GM18519 (cell line): Measurements from ENCODE around the gene DRAM2.
"Not testable (repeated sequence)": the region's sequence is repeated elsewhere in the genome, so short reads cannot be mapped to it uniquely, and the experiment has no call there.

Experiments used
- ATAC-seq: cut with Tn5 transposase; IDR thresholded peaks from one replicate; pipeline ENCODE4 v1.9.1; 2021; ENCODE audit warnings: mild to moderate bottlenecking, moderate library complexity; ENCODE audit not compliant: unreplicated experiment, low FRiP score

Gene DRAM2

GRCh38 chr1:111084999-111085398, 54.9 kb downstream of the DRAM2 start:
- no peak for ATAC-seq

GRCh38 chr1:111082421-111083203, 57.3 kb downstream of the DRAM2 start:
- ATAC-seq, result no peak

- not testable (repeated sequence) for ATAC-seq
Observed at GRCh38 chr1:111079329-111079728, 60.6 kb downstream of the DRAM2 start.

- not testable (repeated sequence) for ATAC-seq
Observed at GRCh38 chr1:111077312-111077711, 62.6 kb downstream of the DRAM2 start.
